MM.1S (cell line): Measurements from ENCODE around the gene CER1.

Source experiments
- DNase-seq: peaks from one replicate; pipeline ENCODE4 v3.0.0-alpha.2; 2015
- H2AFZ ChIP-seq: fragments of 300-600 bp; sonication (generic); 2 replicates; pipeline ENCODE4 v1.6.0; 2016; ENCODE audit warnings: antibody characterized with exemption, low read length
- H3F3A ChIP-seq: fragments of 300-600 bp; sonication (generic); 2 replicates; pipeline ENCODE4 v1.6.1; 2016; ENCODE audit warnings: mild to moderate bottlenecking, antibody characterized with exemption, low read length, moderate library complexity, mixed read lengths; ENCODE audit not compliant: insufficient read depth
- H3K27ac ChIP-seq: fragments of 300-600 bp; sonication (generic); 2 replicates; pipeline ENCODE4 v1.5.1; 2016; ENCODE audit warnings: mild to moderate bottlenecking, low read length
- H3K27me3 ChIP-seq: fragments of 300-600 bp; sonication (generic); replicated peaks from 2 replicates; pipeline ENCODE4 v1.6.0; 2016; ENCODE audit warnings: low read length; ENCODE audit not compliant: insufficient read depth
- H3K36me3 ChIP-seq: fragments of 300-600 bp; sonication (generic); replicated peaks from 2 replicates; pipeline ENCODE4 v1.6.1; 2016; ENCODE audit warnings: mild to moderate bottlenecking, low read length, mixed read lengths; ENCODE audit not compliant: insufficient read depth
- H3K4me1 ChIP-seq: fragments of 300-600 bp; sonication (generic); 2 replicates; pipeline ENCODE4 v1.6.1; 2016; ENCODE audit warnings: low read length, mixed read lengths
- H3K4me2 ChIP-seq: fragments of 300-600 bp; sonication (generic); 2 replicates; pipeline ENCODE4 v1.6.0; 2016; ENCODE audit warnings: low read depth, low read length
- H3K4me3 ChIP-seq: fragments of 300-600 bp; sonication (generic); 2 replicates; pipeline ENCODE4 v1.5.1; 2016; ENCODE audit warnings: low read length, mixed read lengths
- H3K79me2 ChIP-seq: fragments of 300-600 bp; sonication (generic); 2 replicates; pipeline ENCODE4 v1.6.1; 2016; ENCODE audit warnings: mixed run types, low read length, mixed read lengths
- H3K9ac ChIP-seq: fragments of 300-600 bp; sonication (generic); 2 replicates; pipeline ENCODE4 v1.6.1; 2016; ENCODE audit warnings: low read length, mixed read lengths
- H3K9me2 ChIP-seq: fragments of 300-600 bp; sonication (generic); replicated peaks from 2 replicates; pipeline ENCODE4 v1.6.1; 2016; ENCODE audit warnings: mild to moderate bottlenecking, low read length, mixed read lengths; ENCODE audit not compliant: insufficient read depth
- H3K9me3 ChIP-seq: fragments of 300-600 bp; sonication (generic); replicated peaks from 2 replicates; pipeline ENCODE4 v1.6.1; 2016; ENCODE audit warnings: mild to moderate bottlenecking, low read length, mixed read lengths; ENCODE audit not compliant: insufficient read depth
- H4K20me1 ChIP-seq: fragments of 300-600 bp; sonication (generic); 2 replicates; pipeline ENCODE4 v1.6.1; 2016; ENCODE audit warnings: mild to moderate bottlenecking, low read length, moderate library complexity, mixed read lengths; ENCODE audit not compliant: insufficient read depth
- CTCF ChIP-seq: fragments of 300-600 bp; sonication (generic); IDR thresholded peaks from 2 replicates; pipeline ENCODE4 v1.5.1; 2016; ENCODE audit warnings: antibody characterized with exemption, low read length, mixed read lengths
- EZH2 ChIP-seq: fragments of 300-600 bp; sonication (generic); optimal IDR thresholded peaks from 2 replicates; pipeline ENCODE3; 2017; ENCODE audit warnings: low read depth, mild to moderate bottlenecking, antibody characterized with exemption, low read length, mixed read lengths
- EZH2phosphoT487 ChIP-seq: fragments of 300-600 bp; sonication (generic); IDR thresholded peaks from 2 replicates; pipeline ENCODE4 v1.6.1; 2018; ENCODE audit warnings: antibody characterized with exemption, low read length

Gene CER1

GRCh38 chr9:14722391-14723035 lies at the start of gene CER1:
Gene CER1 (minus strand): TSS chr9:14722733. CDS start chr9:14722672, 61 bp downstream.
- Histone ChIP-seq H3K27me3 (no peaks in the 10 kb centered on the region), H3K79me2 (no peaks in the 10 kb centered on the region), H3K4me3 (no peak within 1 kb of the TSS), H3K27ac (no peak within 1 kb of the TSS), H3K9me2 (no peaks in the 10 kb centered on the region), H3F3A (no peaks in the 10 kb centered on the region), H3K4me2 (no peak within 1 kb of the TSS), H3K4me1 (no peaks in the 10 kb centered on the region), H3K9me3 (no peaks in the 10 kb centered on the region), H4K20me1 (no peaks in the 10 kb centered on the region), H3K36me3 (no peaks in the 10 kb centered on the region), H3K9ac (no peak within 1 kb of the TSS), H2AFZ (no peak within 1 kb of the TSS)
- DNase-seq = no peak
- TF ChIP-seq CTCF = no peak
- no peak for TF ChIP-seq EZH2
- no peak for TF ChIP-seq EZH2phosphoT487

- H3K4me1 ChIP-seq = no peaks in the 10 kb centered on the region
- TF ChIP-seq CTCF = no peak
- no peak for TF ChIP-seq EZH2phosphoT487
- no peak for TF ChIP-seq EZH2
- no peak overlapping the region for H3K9ac ChIP-seq
- H3K9me3 ChIP-seq = no peaks in the 10 kb centered on the region
- H2AFZ ChIP-seq = no peak overlapping the region
- H3K36me3 ChIP-seq = no peaks in the 10 kb centered on the region
- no peak overlapping the region for H3K27ac ChIP-seq
- DNase-seq = no peak
- H3K27me3 ChIP-seq = no peaks in the 10 kb centered on the region
- H3K79me2 ChIP-seq = no peaks in the 10 kb centered on the region
- H3K4me3 ChIP-seq = no peak overlapping the region
- H3F3A ChIP-seq = no peaks in the 10 kb centered on the region
- no peak overlapping the region for H3K4me2 ChIP-seq
- H3K9me2 ChIP-seq = no peaks in the 10 kb centered on the region
- H4K20me1 ChIP-seq = no peaks in the 10 kb centered on the region
Observed at GRCh38 chr9:14770592-14770991, 48.1 kb upstream of the CER1 start.

GRCh38 chr9:14769230-14769571 lies 46.7 kb upstream of the CER1 start:
- Histone ChIP-seq H3K9me3 (no peaks in the 10 kb centered on the region), H3K36me3 (no peaks in the 10 kb centered on the region), H3K4me1 (no peaks in the 10 kb centered on the region), H4K20me1 (no peaks in the 10 kb centered on the region), H3K4me3 (no peak overlapping the region), H3F3A (no peaks in the 10 kb centered on the region), H2AFZ (no peak overlapping the region), H3K9me2 (no peaks in the 10 kb centered on the region), H3K27ac (no peak overlapping the region), H3K79me2 (no peaks in the 10 kb centered on the region), H3K4me2 (no peak overlapping the region), H3K27me3 (no peaks in the 10 kb centered on the region), H3K9ac (no peak overlapping the region)
- no peak for DNase-seq
- TF ChIP-seq EZH2phosphoT487 (no peak), EZH2 (no peak), CTCF (no peak)
